Adrenal gland (tissue), 5 donors: Measurements from ENCODE around the gene BNC2.

Experiments used
- POLR2A ChIP-seq, 2 donors: fragments of 450-650 bp; IDR thresholded peaks; one replicate each; pipeline ENCODE4 v1.6.1; 2017; ENCODE audit warnings: antibody characterized with exemption in 2 of 2, mild to moderate bottlenecking in 2 of 2, moderate library complexity in 1 of 2
- TF ChIP-seq, protein P1 (sequence below), 6 experiments: fragments of 450-650 bp in 4 of 6; fragments of 200-600 bp in 2 of 6; sonication (generic) in 1 of 6; IDR thresholded peaks; 1 replicate in 5 of 6; 2 replicates in 1 of 6; pipeline versions ENCODE4 v1.5.1 to v1.8.0; 2016 to 2021; ENCODE audit warnings: antibody characterized with exemption in 6 of 6, mild to moderate bottlenecking in 2 of 6, moderate library complexity in 1 of 6
- donor health status: DM: no; HTN: no; CAD: no.

DNA sequence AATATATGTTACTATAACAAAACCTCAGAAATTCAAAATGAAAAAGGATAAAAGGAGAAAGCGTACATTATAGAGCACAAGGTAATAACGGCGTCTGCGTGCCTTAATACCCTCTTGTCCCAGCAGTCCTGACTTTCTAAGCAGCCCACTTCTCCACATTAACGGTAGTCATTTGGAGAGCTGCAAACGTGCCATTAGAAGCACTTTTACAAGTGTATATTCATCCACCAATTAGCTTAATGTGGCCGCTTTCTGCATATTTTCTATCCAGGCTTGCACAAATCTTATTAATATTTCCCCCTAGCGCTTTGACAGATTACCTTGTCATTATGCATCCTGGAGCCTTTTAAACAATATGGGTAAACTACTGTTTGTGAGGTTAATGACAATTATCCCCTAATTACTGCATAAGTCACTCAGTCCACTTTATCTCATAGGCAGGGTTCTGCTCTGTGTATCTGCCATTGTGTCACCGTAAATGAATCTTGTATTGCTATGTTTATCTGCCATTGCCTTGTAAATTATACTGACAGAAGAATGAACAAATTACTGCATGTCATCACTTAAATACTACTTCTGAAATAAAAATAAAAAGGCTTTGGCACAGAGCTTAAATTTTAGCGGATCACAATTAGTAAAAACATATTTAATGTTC is 421.3 kb downstream of the BNC2 start:
- TF ChIP-seq, protein P1, sequence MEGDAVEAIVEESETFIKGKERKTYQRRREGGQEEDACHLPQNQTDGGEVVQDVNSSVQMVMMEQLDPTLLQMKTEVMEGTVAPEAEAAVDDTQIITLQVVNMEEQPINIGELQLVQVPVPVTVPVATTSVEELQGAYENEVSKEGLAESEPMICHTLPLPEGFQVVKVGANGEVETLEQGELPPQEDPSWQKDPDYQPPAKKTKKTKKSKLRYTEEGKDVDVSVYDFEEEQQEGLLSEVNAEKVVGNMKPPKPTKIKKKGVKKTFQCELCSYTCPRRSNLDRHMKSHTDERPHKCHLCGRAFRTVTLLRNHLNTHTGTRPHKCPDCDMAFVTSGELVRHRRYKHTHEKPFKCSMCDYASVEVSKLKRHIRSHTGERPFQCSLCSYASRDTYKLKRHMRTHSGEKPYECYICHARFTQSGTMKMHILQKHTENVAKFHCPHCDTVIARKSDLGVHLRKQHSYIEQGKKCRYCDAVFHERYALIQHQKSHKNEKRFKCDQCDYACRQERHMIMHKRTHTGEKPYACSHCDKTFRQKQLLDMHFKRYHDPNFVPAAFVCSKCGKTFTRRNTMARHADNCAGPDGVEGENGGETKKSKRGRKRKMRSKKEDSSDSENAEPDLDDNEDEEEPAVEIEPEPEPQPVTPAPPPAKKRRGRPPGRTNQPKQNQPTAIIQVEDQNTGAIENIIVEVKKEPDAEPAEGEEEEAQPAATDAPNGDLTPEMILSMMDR (IDR thresholded peaks at IDR 0.05): no peak
- TF ChIP-seq POLR2A (IDR thresholded peaks at IDR 0.05): no peak
